Limb (tissue), 2 donors: Measurements from ENCODE around the gene SLC5A1.

Experiments
- DNase-seq, 2 donors: peaks; one replicate each; pipeline ENCODE4 v3.0.0-alpha.2; 2016; ENCODE audit errors: extremely low spot score in 2 of 2

SLC5A1 gene

GRCh38 chr22:32042924-32043323 lies at the start of gene SLC5A1:
SLC5A1 (plus strand) TSS chr22:32043261; CDS start chr22:32043282, 21 bp downstream.
- no peak for DNase-seq

- DNase-seq: no peak
Observed at GRCh38 chr22:31995046-31995445, 48.0 kb upstream of the SLC5A1 start.

DNA sequence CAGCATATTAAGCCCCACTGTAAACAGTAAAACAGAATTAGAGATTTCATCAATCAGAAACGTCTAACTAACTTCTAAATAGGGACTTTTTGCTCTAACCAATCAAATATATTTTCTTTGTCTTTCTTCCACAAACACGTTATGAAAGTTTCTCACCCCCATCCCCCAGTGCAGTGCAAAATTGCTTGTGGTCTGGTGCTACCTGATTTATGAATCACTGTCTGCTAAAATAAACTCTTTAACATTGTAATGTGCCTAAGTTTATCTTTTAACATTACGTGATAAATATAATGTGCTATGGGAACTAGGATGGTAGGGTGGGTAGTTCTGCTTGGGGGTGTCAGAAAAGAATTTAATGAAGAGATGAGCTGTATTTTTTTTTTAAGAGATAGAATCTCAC lies 47.3 kb upstream of the SLC5A1 start:
- DNase-seq: no peak

DNA sequence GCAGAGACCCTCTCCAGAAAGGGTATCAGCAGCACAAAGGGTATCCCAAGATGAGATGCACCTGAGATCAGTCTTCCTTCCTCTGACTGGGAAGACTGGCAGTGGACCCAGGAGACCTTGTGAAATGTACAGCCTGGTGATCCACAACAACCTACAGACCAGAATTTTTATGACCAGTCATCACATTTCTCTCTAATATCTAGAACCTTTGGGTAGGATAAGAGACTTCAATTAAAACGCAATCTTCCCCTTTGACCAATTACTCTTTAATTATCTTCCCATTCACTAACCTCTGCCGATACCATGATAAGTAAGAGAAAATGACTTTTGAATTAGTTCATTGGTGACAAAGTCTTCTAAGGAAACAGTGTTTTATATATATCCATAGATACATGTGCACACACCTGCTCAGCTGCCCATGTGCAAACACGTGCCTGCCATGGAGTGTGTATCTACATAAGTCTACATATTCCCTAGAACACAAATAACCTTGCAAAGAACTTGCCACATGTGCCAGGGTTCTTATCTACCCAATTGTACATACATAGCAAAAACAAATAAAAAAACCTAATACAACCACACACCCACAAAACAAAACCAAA lies 44.2 kb upstream of the SLC5A1 start:
- DNase-seq: no peak

GRCh38 chr22:32000181-32000580 lies 42.9 kb upstream of the SLC5A1 start:
- no peak for DNase-seq

- no peak for DNase-seq
Observed at GRCh38 chr22:32005453-32005852, 37.6 kb upstream of the SLC5A1 start.

GRCh38 chr22:32013200-32013599 lies 29.9 kb upstream of the SLC5A1 start:
- no peak for DNase-seq

DNA sequence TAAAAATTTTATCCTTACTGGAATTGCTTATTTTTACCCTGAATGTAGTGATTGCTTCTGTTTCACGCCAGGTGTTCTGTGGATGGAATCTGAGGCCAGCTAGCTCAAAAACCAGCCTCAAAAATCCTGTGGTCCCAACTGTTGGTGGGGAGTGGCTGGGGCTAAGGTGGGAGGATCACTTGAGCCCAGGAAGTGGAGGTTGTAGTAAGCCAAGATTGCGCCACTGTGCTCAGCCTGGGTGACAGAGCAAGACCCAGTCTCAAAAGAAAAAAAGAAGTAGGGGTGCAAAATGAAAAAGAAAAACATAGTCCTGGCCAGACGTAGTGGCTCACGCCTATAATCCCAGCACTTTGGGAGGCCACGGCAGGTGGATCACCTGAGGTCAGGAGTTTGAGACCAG lies 27.0 kb upstream of the SLC5A1 start:
- no peak for DNase-seq

DNA sequence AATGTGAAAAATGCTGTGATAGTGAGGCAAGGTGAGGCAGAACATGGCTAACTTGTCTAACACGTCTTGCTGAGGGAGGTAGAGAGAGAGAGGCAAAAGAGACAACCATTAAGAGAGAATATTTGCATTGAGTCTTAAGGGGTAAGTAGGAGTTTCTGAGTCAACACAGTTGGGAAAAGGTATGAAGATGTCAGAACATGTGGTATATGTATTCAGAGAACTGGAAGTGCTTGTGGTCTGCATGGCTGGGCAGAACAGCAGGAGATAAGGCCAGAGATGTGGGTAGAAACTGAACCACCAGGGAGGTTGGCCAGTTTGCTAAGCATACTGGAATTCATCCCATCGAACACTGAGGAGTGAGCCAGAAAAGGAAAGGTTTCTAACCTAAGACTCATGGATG lies 25.0 kb upstream of the SLC5A1 start:
- no peak for DNase-seq

DNA sequence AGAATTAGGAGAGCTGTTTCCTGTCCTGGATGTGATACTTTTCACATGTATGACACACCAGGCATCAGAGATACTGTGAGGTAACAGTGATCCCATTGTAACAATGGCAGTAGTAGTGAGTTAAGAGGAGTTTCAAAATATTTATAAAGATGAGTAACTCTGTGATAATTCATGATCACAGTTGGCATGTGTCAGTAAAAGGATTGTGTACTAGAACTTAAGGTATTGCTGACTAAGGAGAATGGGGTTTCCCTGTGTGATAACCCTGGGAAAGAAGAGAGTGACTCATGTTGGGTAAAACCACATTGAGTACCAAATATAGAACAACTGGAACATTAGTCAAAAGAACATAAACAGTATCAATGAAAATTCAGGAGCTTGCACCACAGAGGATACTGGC lies 22.9 kb upstream of the SLC5A1 start:
- DNase-seq: no peak

GRCh38 chr22:32021716-32022115 lies 21.3 kb upstream of the SLC5A1 start:
- no peak for DNase-seq

- no peak for DNase-seq
Observed at GRCh38 chr22:32023251-32023827, 19.7 kb upstream of the SLC5A1 start.

DNA sequence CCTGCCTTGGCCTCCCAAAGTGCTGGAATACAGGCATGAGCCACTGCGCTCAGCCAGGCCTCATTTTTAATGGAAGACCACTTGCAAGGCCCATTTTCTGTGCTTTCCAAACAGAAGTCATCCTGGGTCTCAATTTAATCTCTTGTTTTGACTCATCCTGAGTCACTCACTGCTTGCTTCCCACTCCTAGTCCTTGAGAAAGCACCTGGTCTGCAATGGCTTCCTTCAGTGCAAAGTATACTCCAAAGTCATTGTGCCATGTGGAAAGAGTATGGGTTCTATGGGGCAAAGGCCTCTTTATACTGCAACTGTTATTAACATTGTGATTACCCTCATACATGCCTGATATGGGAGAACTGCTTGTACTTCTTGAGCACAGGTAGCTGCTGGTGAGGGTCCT lies 18.3 kb upstream of the SLC5A1 start:
- no peak for DNase-seq

- no peak for DNase-seq
Observed at GRCh38 chr22:32030518-32031247, 12.4 kb upstream of the SLC5A1 start.

DNA sequence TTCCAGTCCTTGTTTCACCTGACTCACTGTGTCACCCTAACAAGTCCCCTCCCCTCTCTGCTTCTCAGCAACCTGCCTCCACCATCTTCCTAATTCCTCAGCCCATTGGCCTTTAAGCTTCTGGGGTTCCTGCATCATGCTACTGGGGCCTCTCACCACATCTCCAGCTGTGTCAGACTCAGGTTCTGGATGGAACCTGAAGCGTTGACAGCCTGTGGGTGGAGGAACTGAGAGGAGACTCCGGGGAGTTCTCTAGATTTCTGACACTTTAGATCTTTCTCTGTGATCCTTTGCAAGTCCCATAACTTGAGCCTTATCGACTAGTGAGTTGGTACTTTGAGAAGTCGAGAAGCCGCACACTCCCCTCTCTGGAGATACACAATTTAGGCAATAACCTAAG lies 11.6 kb upstream of the SLC5A1 start:
- no peak for DNase-seq

GRCh38 chr22:32034275-32034674 lies 8.8 kb upstream of the SLC5A1 start:
- no peak for DNase-seq

GRCh38 chr22:32037236-32037635 lies 5.8 kb upstream of the SLC5A1 start:
- DNase-seq: no peak

DNA sequence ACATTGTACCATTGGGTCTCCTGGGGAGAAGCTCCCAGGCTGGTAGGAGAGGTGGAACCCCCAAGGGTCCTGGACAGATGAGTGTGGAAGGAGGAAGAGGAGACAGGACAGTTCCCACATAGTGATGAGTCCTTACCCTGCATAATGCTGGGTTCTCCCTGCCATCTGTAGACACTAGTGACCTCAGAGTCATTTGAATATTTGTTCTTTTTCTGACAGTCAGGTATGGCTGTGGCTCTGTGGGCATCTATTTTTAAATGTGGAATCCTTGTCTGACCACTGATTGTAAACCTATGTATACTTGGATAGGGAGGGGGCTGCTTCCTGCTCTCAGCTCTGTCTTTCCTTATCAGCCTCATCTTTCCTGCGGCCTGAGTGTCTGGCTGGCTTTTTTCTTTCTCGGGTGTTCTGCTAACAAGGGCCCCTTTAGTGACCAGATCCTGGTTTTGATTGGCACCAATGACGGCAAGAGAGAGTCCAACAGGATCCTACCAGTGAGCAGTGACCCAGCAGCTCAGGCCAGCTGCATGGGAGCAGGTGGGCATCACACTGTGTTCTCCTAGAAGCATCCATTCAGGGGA lies 2.6 kb upstream of the SLC5A1 start:
- no peak for DNase-seq

GRCh38 chr22:32043391-32043790 lies 330 bp downstream of the SLC5A1 start:
- no peak for DNase-seq

- no peak for DNase-seq
Observed at GRCh38 chr22:32044477-32044876, 1.4 kb downstream of the SLC5A1 start.

- no peak for DNase-seq
Observed at GRCh38 chr22:32044913-32045312, 1.9 kb downstream of the SLC5A1 start.

DNA sequence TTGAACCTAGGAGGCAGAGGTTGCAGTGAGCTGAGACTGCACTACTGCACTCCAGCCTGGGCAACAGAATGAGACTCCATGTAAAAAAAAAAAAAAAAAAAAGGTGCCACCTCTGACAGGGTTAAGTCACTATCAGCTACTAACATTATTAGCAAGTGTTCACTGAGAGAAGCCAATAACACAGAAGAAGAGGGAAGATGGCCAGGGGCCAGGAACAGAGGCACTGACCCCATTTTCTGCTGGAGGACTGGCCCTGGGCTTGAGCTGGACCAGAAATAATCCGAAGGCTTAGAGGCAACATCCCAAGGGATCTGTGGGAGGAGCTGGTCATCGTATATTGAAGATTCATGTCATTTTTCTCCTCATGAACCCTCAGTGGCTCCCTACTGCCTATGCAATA lies 5.0 kb downstream of the SLC5A1 start:
- DNase-seq: no peak
